ENCODE measurements around the gene SEMA3E. TPM values are rescaled to one million over a fixed set of nuclear protein-coding genes. Genes with fewer than 3 reads are reported as not detected.

The SEMA3E gene
- total and polyA plus RNA-seq, 7 donors = 0.04 to 0.46 (median 0.27) TPM

DNA sequence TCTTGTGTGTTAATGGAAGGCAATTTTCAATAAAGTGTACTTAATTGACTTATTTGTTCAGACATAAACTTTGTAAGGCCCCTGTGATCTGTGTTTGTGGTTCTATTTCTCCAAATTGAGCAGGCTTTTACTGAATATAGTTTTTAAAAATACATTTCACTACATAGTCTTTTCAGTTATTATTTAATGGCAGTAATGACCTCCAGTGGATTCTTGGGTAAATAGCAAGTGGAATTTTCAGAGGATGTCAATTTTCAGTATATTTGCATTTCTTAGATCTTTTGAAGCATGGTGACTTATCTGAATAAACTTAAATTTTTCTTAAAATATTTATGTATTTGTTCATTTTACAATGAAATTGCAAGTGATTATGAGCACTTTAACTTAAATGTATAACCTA, 283.2 kb downstream of the SEMA3E start:
- intact Hi-C loops (cut with DNase I) = no loop called here
- DNase-seq = no peak
- H3K4me1 ChIP-seq = no peaks in the 10 kb centered on the region
- H3K9me3 ChIP-seq = no peaks in the 10 kb centered on the region
- H3K27me3 ChIP-seq (ENCODE audit: insufficient read depth in 3 of 3, low read length in 2 of 3) = peaks cover 0 to 3% (median 0%) of the 10 kb centered on the region in 3 donors
- TF ChIP-seq, protein P1, sequence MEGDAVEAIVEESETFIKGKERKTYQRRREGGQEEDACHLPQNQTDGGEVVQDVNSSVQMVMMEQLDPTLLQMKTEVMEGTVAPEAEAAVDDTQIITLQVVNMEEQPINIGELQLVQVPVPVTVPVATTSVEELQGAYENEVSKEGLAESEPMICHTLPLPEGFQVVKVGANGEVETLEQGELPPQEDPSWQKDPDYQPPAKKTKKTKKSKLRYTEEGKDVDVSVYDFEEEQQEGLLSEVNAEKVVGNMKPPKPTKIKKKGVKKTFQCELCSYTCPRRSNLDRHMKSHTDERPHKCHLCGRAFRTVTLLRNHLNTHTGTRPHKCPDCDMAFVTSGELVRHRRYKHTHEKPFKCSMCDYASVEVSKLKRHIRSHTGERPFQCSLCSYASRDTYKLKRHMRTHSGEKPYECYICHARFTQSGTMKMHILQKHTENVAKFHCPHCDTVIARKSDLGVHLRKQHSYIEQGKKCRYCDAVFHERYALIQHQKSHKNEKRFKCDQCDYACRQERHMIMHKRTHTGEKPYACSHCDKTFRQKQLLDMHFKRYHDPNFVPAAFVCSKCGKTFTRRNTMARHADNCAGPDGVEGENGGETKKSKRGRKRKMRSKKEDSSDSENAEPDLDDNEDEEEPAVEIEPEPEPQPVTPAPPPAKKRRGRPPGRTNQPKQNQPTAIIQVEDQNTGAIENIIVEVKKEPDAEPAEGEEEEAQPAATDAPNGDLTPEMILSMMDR (IDR thresholded peaks at IDR 0.05) = no peak
- no peak overlapping the region for H3K27ac ChIP-seq
- no peak overlapping the region for H3K4me3 ChIP-seq
- no peaks in the 10 kb centered on the region for H3K36me3 ChIP-seq (ENCODE audit: insufficient read depth in 1 of 2, low read depth in 1 of 2)
- ATAC-seq = no peak

GRCh38 chr7:83362871-83363550, 285.9 kb downstream of the SEMA3E start:
- ATAC-seq (no peak), DNase-seq (no peak)
- H3K27me3 ChIP-seq (ENCODE audit: insufficient read depth in 3 of 3, low read length in 2 of 3) = no peaks in the 10 kb centered on the region
- TF ChIP-seq, protein P1 (IDR thresholded peaks at IDR 0.05) = no peak
- intact Hi-C loops (cut with DNase I) = no loop called here
- no peaks in the 10 kb centered on the region for H3K36me3 ChIP-seq (ENCODE audit: insufficient read depth in 1 of 2, low read depth in 1 of 2)
- no peak overlapping the region for H3K27ac ChIP-seq
- H3K4me1 ChIP-seq = no peaks in the 10 kb centered on the region
- WGBS, 3 donors = 38 to 42% (median 40%) methylated on average over 8 of the region's 8 CpGs
- no peaks in the 10 kb centered on the region for H3K9me3 ChIP-seq
- peak overlapping the region; percentile 6 for H3K4me3 ChIP-seq

GRCh38 chr7:83359108-83359507, 289.8 kb downstream of the SEMA3E start:
- Histone ChIP-seq H3K27ac (no peak overlapping the region), H3K27me3 (ENCODE audit: insufficient read depth in 3 of 3, low read length in 2 of 3) (no peaks in the 10 kb centered on the region), H3K4me3 (no peak overlapping the region), H3K36me3 (ENCODE audit: insufficient read depth in 1 of 2, low read depth in 1 of 2) (no peaks in the 10 kb centered on the region), H3K9me3 (no peaks in the 10 kb centered on the region), H3K4me1 (no peaks in the 10 kb centered on the region)
- intact Hi-C loops (cut with DNase I) = no loop called here
- TF ChIP-seq, protein P1 (IDR thresholded peaks at IDR 0.05) = no peak
- 52 to 65% (median 64%) methylated on average over 1 of the region's 1 CpG for whole genome bisulfite sequencing, 3 donors
- ATAC-seq (no peak), DNase-seq (no peak)

DNA sequence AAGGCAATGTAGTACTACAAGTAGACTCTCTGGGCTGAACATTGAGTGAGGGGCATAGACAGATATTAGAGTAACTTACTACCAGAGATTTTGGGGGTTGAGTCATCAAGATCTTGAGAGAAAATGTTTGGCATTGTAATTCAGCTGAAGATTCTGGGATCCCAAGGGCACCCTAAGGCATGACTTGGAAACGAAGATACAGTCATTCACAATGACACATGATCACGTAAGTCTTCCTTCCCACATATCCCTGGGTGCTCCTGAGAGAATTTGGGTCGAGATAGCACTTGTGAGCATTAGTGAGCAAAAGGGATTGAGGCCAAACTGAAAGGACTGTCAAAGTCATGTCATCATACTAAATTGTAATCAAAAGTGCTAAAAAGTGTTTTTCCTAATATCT, 293.8 kb downstream of the SEMA3E start:
- Histone ChIP-seq H3K27me3 (ENCODE audit: insufficient read depth in 3 of 3, low read length in 2 of 3) (no peaks in the 10 kb centered on the region), H3K4me1 (no peaks in the 10 kb centered on the region), H3K36me3 (ENCODE audit: insufficient read depth in 1 of 2, low read depth in 1 of 2) (no peaks in the 10 kb centered on the region), H3K4me3 (no peak overlapping the region), H3K9me3 (peaks cover 6% of the 10 kb centered on the region), H3K27ac (no peak overlapping the region)
- TF ChIP-seq, protein P1 (IDR thresholded peaks at IDR 0.05) = no peak
- DNase-seq = no peak
- WGBS, 3 donors = 57 to 61% (median 60%) methylated on average over 3 of the region's 3 CpGs
- no peak for ATAC-seq
- intact Hi-C loops (cut with DNase I) = no loop called here

DNA sequence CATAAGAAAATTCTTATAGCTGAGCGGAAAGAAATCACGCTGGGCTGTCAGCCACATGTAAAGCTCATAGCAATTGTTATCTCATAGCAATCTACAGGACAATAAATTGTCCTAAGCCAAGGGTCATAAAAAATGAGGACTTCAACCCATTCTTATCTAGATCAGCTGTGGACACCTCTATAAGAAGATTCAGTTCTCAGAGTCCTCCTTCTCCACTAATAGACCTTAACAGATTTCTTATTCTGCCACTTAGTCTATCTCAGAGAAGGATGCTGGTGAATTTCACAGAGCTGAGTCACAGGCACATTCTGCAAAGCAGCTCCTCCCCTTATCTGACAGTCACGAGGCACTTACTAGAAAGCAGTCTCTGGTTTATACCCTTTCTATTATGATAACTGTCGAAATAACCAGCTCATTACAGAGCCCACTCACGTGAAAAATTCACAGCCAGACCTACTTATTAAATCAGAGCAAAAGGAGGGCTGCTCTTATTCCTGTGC, 300.9 kb downstream of the SEMA3E start:
- peaks cover 10% of the 10 kb centered on the region for H3K9me3 ChIP-seq
- no peak overlapping the region for H3K4me3 ChIP-seq
- intact Hi-C loops (cut with DNase I) = no loop called here
- no peak overlapping the region for H3K27ac ChIP-seq
- 60 to 66% (median 65%) methylated on average over 5 of the region's 5 CpGs for WGBS, 3 donors
- no peak for ATAC-seq
- no peak for DNase-seq
- TF ChIP-seq, protein P1 (IDR thresholded peaks at IDR 0.05) = no peak
- no peaks in the 10 kb centered on the region for H3K36me3 ChIP-seq (ENCODE audit: insufficient read depth in 1 of 2, low read depth in 1 of 2)
- H3K27me3 ChIP-seq (ENCODE audit: insufficient read depth in 3 of 3, low read length in 2 of 3) = no peaks in the 10 kb centered on the region
- H3K4me1 ChIP-seq = no peaks in the 10 kb centered on the region

Measured in psoas muscle (tissue), 8 donors.